ENCODE results near the gene CCL2.

CCL2 gene

GRCh38 chr17:34241062-34241461, 14.0 kb upstream of the CCL2 start:
- DNase-seq (no peak), ATAC-seq (no peak)

- no peak for DNase-seq
- no peak for ATAC-seq
Measured at GRCh38 chr17:34242587-34243363, 12.3 kb upstream of the CCL2 start.

- DNase-seq (no peak), ATAC-seq (no peak)
Measured at GRCh38 chr17:34243364-34244320, 11.4 kb upstream of the CCL2 start.

- DNase-seq (no peak), ATAC-seq (no peak)
Measured at GRCh38 chr17:34245351-34245905, 9.7 kb upstream of the CCL2 start.

GRCh38 chr17:34246446-34246845, 8.6 kb upstream of the CCL2 start:
- no peak for DNase-seq
- ATAC-seq = no peak

GRCh38 chr17:34246881-34247280, 8.2 kb upstream of the CCL2 start:
- ATAC-seq (no peak), DNase-seq (no peak)

GRCh38 chr17:34248511-34249024, 6.5 kb upstream of the CCL2 start:
- DNase-seq = no peak
- no peak for ATAC-seq

GRCh38 chr17:34249061-34249460, 6.0 kb upstream of the CCL2 start:
- ATAC-seq = no peak

GRCh38 chr17:34249478-34249877, 5.6 kb upstream of the CCL2 start:
- no peak for ATAC-seq

More at GRCh38 chr17:34249061-34249460, 6.0 kb upstream of the CCL2 start:
- no peak for DNase-seq

GRCh38 chr17:34251186-34251585, 3.9 kb upstream of the CCL2 start:
- no peak for ATAC-seq
- DNase-seq = no peak

More at GRCh38 chr17:34249478-34249877, 5.6 kb upstream of the CCL2 start:
- DNase-seq = no peak

GRCh38 chr17:34252095-34252443, 3.0 kb upstream of the CCL2 start:
- ATAC-seq (no peak), DNase-seq (no peak)

GRCh38 chr17:34252444-34253138, 2.5 kb upstream of the CCL2 start:
- ATAC-seq = no peak
- DNase-seq = no peak

- DNase-seq = no peak
- ATAC-seq = no peak
Measured at GRCh38 chr17:34253139-34253525, 2.0 kb upstream of the CCL2 start.

GRCh38 chr17:34254146-34254545, 939 bp upstream of the CCL2 start:
- ATAC-seq = no peak
- no peak for DNase-seq

- DNase-seq (no peak), ATAC-seq (no peak)
Measured at GRCh38 chr17:34255381-34255732, 272 bp downstream of the CCL2 start.

- no peak for DNase-seq
- ATAC-seq = no peak
Measured at GRCh38 chr17:34255841-34256240, 756 bp downstream of the CCL2 start.

GRCh38 chr17:34257299-34257985, 2.4 kb downstream of the CCL2 start:
- no peak for ATAC-seq
- DNase-seq = no peak

- ATAC-seq (no peak), DNase-seq (no peak)
Measured at GRCh38 chr17:34257986-34258326, 2.9 kb downstream of the CCL2 start.

GRCh38 chr17:34259146-34259545, 4.1 kb downstream of the CCL2 start:
- ATAC-seq (no peak), DNase-seq (no peak)

- no peak for ATAC-seq
- no peak for DNase-seq
Measured at GRCh38 chr17:34260861-34261260, 5.8 kb downstream of the CCL2 start.

- DNase-seq (no peak), ATAC-seq (no peak)
Measured at GRCh38 chr17:34261568-34262337, 6.7 kb downstream of the CCL2 start.
